Spleen (tissue), 7 donors: ENCODE measurements around the gene NOP9.

Experiments
- CTCF ChIP-seq, 11 experiments: fragments of 200-600 bp in 7 of 11; fragments of 450-650 bp in 4 of 11; sonication (generic) in 4 of 11; IDR thresholded peaks in 8 of 11; conservative IDR thresholded peaks in 3 of 11; 1 replicate in 7 of 11; 2 replicates in 4 of 11; pipeline versions ENCODE4 v1.4.0 to v1.8.0; 2016 to 2021; ENCODE audit warnings: antibody characterized with exemption in 11 of 11, inconsistent platforms in 4 of 11, mild to moderate bottlenecking in 1 of 11
- POLR2A ChIP-seq, 3 donors: fragments of 450-650 bp; IDR thresholded peaks; one replicate each; pipeline ENCODE4 v1.5.1; 2017; ENCODE audit warnings: antibody characterized with exemption in 3 of 3, mild to moderate bottlenecking in 1 of 3
- POLR2AphosphoS5 ChIP-seq, 3 donors: sonication (generic); formaldehyde crosslinking; IDR thresholded peaks; one replicate each; pipeline ENCODE4 v1.5.1; 2017; ENCODE audit warnings: antibody characterized with exemption in 3 of 3
- donor health status: DM: no; HTN: no; CAD: no; lungs with moderate emphysema.
- donor health status: DM: no; HTN: no; CAD: no.
- donor health status: DM: no; HTN: no; CAD: no.

GRCh38 chr14:24289649-24290280 lies 9.9 kb upstream of the NOP9 start:
- TF ChIP-seq CTCF (IDR thresholded peaks at IDR 0.05 in 8 of 11, conservative IDR thresholded peaks at IDR 0.05 in 3 of 11) (no peak), POLR2A (IDR thresholded peaks at IDR 0.05) (no peak), POLR2AphosphoS5 (IDR thresholded peaks at IDR 0.05) (no peak)
